PFSK-1 (cell line): ENCODE data around the gene MXRA5.

Experiments
- POLR2AphosphoS5 ChIP-seq: IDR thresholded peaks from 2 replicates; pipeline ENCODE4 v1.6.1; 2012; ENCODE audit warnings: low read depth, mild to moderate bottlenecking, control low read depth, low read length, moderate library complexity
- SIN3A ChIP-seq: IDR thresholded peaks from 2 replicates; pipeline ENCODE4 v1.6.1; 2012; ENCODE audit warnings: mild to moderate bottlenecking, low read length, moderate library complexity, borderline replicate concordance; ENCODE audit not compliant: insufficient read depth
- TAF1 ChIP-seq: IDR thresholded peaks from 2 replicates; pipeline ENCODE4 v1.6.1; 2012; ENCODE audit warnings: low read length, control low read depth, borderline replicate concordance; ENCODE audit not compliant: insufficient read depth

DNA sequence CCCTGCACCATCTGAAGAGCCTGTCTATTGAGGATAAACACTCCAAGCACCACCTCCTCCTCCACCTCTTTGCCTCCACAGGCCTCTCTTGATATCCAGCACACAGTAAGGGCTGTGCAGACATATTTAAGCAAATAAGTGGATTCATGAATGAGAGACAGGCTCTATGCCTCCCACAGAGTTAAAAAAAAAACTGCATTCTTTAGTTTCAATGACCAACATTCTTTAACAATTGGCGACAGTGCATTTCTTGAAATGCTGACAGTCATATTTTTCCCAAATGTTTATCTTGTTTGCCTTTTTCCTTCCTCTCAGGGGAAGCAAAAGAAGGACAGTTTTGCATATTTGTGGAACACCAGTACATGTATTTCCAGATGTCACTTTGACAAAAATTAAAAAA lies 38.6 kb downstream of the MXRA5 start:
- TF ChIP-seq POLR2AphosphoS5 (no peak), TAF1 (no peak), SIN3A (no peak)
